ENCODE data around the gene MBD6.

The MBD6 gene

GRCh38 chr12:57522011-57522886 lies at the start of gene MBD6:
Gene MBD6, plus strand, starts transcription at chr12:57522824. Its CDS starts 1,480 bp downstream, at chr12:57524304.
- peak; percentile 93 for DNase-seq

GRCh38 chr12:57473392-57473791 lies 49.2 kb upstream of the MBD6 start:
- DNase-seq: no peak

- no peak for DNase-seq
Observed at GRCh38 chr12:57473886-57474285, 48.7 kb upstream of the MBD6 start.

- no peak for DNase-seq
Observed at GRCh38 chr12:57474430-57474829, 48.2 kb upstream of the MBD6 start.

DNA sequence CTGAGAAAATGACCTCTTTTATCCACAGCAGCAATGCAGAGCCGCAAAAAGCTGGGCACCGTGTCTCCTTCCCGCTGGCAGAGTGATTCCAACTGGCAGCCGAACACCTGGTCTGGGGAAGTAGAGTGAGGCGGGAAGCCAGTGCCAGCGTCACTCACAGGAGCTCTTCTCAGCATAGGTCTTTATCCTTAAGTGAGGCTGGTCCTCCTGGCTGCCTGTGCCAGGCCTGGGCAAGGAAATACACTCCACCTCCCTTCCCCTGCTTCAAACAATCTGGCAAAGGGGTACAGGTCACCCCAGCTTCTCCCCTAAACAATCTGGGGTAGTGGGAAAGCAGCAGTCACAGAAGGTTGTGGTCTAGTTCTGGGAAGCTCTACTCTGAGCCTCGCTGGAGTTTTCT lies 47.8 kb upstream of the MBD6 start:
- DNase-seq: no peak

DNA sequence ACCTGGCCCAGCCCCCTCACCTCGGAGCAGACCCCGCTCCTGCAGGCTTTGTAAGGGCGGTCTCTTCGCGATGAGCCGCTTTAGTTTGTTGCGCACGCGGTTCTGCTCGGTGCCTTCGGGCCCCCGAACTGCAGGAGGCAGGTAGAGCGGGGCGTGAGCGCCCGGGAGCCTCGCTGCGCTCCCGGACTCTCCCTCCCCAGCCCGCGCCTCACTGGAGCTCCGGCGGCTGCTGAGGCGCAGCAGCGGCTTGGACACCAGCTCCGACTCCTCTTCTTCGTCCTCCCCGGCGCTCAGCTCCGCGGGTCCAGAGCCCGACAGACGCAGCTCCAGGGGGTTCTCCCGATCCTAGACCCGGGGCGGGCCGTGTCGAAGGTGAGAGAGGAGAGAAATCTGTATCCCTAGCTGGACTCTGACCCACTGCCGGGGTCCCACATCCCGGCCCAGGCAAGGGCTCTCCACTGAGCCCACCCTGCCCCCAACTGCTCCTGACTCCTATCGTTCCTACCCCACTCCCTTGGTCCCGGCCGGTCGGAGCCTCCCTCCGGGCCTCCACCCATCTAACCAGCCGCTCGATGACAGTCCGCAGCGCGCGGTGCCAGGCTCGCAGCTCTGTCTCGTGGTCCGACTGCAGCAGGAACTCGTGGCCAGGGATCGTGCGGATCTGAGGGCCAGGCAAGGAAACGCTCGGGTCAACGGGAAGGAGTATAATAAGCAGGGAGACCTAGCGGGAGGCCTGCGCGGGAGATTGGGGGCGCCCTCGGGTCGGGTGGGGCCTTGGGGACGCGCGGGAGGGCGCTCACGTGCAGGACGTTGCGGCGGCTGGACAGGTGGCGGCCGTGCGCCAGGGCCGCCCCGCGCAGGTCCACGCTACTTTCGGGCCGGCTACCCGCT lies 47.1 kb upstream of the MBD6 start:
- DNase-seq: no peak

- peak; percentile 83 for DNase-seq
Observed at GRCh38 chr12:57476162-57476992, 46.2 kb upstream of the MBD6 start.

GRCh38 chr12:57476993-57477709 lies 45.5 kb upstream of the MBD6 start:
- peak; percentile 50 for DNase-seq

- peak; percentile 82 for DNase-seq
Observed at GRCh38 chr12:57477710-57478681, 44.6 kb upstream of the MBD6 start.

DNA sequence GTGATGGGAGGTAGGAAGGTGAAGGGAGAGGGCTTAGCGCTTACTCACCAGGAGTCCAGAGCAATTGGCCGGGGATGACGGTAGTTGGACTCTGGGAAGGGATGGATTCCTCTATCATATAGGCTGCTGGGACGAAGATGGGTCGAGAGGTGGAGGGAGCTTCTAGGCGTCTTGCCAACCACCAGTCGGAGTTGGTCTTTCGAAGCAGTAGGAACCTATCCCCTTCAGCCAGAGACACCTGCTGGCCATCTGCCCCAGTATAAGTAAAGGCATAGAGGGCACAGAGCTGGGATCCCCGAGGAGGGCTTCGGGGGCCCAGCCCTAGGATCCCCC lies 43.6 kb upstream of the MBD6 start:
- DNase-seq: no peak

- DNase-seq: peak; percentile 89
Observed at GRCh38 chr12:57479376-57480115, 43.1 kb upstream of the MBD6 start, which contains the start of gene ARHGAP9. Gene ARHGAP9, minus strand, starts transcription at chr12:57479866. Its CDS starts 460 bp downstream, at chr12:57479406.

DNA sequence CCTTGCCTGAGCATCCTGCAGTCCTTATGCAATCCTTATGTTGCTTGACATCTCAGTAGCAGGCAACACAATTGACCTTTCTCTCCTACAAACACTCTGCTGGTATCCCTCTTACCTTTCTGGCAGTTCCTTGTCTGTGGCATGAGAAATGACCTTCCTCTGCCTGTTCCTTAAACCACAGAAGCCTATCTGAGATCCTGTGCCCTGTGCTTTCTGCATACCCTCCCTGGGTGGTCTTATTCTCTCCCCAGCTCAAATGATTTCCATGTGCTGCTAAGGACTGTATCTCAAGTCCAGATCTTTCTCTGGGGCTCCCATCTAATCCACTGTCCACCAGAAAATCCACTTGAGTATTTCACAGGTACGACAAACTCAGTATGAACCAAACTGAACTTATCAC lies 41.0 kb upstream of the MBD6 start:
- no peak for DNase-seq

GRCh38 chr12:57483466-57483865 lies 39.2 kb upstream of the MBD6 start:
- no peak for DNase-seq

DNA sequence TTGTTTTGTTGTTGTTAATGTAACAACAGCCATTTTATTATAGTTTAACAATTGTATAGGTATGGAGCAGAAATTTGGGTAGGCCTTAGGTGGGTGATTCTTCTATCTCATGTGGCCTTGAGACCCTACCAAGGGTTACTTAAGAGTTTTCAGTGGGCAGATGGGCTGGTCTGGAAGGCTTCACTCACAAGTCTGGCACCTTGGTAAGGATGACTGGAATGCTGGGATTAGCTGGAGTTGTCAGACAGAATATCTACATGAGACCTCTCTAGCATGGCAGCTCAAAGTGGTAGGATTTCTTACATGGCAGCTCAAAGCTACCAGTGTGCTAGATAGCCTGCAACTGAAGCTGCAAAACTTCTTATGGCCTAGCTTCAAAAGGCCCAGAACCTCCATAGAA lies 36.9 kb upstream of the MBD6 start:
- DNase-seq: no peak

DNA sequence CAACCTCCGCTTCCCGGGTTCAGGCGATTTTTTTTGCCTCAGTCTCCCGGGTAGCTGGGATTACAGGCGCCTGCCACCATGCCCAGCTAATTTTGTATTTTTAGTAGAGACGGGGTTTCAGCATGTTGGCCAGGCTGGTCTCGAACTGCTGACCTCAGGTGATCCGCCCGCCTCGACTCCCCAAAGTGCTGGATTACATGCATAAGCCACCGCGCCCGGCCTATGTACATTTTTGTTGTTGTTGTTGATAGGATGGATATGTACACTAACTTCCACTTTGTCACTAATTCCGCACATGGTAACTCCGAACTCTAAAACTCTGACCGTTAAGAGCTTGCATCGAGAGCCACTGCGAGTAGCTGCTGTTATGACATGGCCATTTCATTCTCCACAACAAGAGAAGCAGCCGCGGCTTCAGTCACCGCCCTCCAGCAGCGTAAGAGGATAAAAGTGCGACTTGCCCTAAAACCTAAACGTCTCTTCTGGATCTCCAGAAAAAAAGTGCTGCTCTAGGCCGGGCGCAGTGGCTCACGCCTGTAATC lies 35.5 kb upstream of the MBD6 start:
- DNase-seq: no peak

- peak; percentile 97 for DNase-seq
Observed at GRCh38 chr12:57487597-57488401, 34.8 kb upstream of the MBD6 start, which contains the start of gene MARS1. Gene MARS1, plus strand, starts transcription at chr12:57488068. Its CDS starts 23 bp downstream, at chr12:57488091.

GRCh38 chr12:57488402-57489156 lies 34.0 kb upstream of the MBD6 start:
- DNase-seq: no peak

- DNase-seq: no peak
Observed at GRCh38 chr12:57489157-57489641, 33.4 kb upstream of the MBD6 start.

All from CD4-positive, alpha-beta T cell treated with Interleukin-17A for 1 hour (primary cell).